BE2C (cell line): ENCODE data around the gene PHKA1.
A peak's percentile ranks its signal among the peaks of the same experiment; 100 is the strongest.
"Not testable (repeated sequence)": the region's sequence is repeated elsewhere in the genome, so short reads cannot be mapped to it uniquely, and the experiment has no call there.

Experiments used
- DNase-seq: peaks from one replicate; pipeline ENCODE4 v3.0.0-alpha.2; 2020
- H3K27me3 ChIP-seq: fragments of 250-450 bp; sonication (Bioruptor Pico); 2 replicates; pipeline ENCODE4 v1.5.1; 2020; ENCODE audit warnings: mild to moderate bottlenecking
- H3K36me3 ChIP-seq: fragments of 250-450 bp; sonication (Bioruptor Pico); 2 replicates; pipeline ENCODE4 v1.5.1; 2020; ENCODE audit warnings: mild to moderate bottlenecking
- H3K4me1 ChIP-seq: fragments of 250-450 bp; sonication (Bioruptor Pico); 2 replicates; pipeline ENCODE4 v1.5.1; 2020
- H3K4me3 ChIP-seq: 2 replicates; pipeline ENCODE4 v1.5.1; 2011; ENCODE audit warnings: low read depth, low read length
- H3K9me3 ChIP-seq: fragments of 250-450 bp; sonication (Bioruptor Pico); 2 replicates; pipeline ENCODE4 v1.5.1; 2020
- TF ChIP-seq, protein P1 (sequence below): IDR thresholded peaks from 2 replicates; pipeline ENCODE4 v1.5.1; 2012; ENCODE audit warnings: mild to moderate bottlenecking, low read depth, low read length

PHKA1 gene

DNA sequence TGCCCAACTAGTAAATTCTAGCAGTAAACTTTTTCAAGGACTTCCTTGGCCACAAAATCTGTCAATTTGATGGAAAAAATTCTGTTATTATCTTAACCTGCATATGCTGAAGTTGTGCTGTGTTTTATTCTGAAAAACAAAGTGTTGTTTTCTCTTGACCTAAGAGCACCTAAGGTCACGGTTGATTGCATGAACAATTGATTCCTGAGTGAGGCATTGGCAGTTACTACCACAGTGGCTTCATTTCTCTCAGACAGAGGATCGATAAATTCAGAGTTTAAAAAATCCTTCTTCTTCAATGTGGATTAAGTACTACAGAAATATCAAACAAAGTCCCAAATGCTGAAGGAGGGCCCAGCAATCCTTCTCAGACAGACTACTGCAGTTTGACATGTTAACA lies 147.7 kb downstream of the PHKA1 start:
- H3K4me3 ChIP-seq: no peak overlapping the region
- H3K9me3 ChIP-seq: no peaks in the 10 kb centered on the region
- no peaks in the 10 kb centered on the region for H3K27me3 ChIP-seq
- H3K36me3 ChIP-seq: no peaks in the 10 kb centered on the region; the same call in 1 of the 2 replicates
- no peak for DNase-seq
- no peaks in the 10 kb centered on the region for H3K4me1 ChIP-seq
- TF ChIP-seq, protein P1, sequence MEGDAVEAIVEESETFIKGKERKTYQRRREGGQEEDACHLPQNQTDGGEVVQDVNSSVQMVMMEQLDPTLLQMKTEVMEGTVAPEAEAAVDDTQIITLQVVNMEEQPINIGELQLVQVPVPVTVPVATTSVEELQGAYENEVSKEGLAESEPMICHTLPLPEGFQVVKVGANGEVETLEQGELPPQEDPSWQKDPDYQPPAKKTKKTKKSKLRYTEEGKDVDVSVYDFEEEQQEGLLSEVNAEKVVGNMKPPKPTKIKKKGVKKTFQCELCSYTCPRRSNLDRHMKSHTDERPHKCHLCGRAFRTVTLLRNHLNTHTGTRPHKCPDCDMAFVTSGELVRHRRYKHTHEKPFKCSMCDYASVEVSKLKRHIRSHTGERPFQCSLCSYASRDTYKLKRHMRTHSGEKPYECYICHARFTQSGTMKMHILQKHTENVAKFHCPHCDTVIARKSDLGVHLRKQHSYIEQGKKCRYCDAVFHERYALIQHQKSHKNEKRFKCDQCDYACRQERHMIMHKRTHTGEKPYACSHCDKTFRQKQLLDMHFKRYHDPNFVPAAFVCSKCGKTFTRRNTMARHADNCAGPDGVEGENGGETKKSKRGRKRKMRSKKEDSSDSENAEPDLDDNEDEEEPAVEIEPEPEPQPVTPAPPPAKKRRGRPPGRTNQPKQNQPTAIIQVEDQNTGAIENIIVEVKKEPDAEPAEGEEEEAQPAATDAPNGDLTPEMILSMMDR: no peak

DNA sequence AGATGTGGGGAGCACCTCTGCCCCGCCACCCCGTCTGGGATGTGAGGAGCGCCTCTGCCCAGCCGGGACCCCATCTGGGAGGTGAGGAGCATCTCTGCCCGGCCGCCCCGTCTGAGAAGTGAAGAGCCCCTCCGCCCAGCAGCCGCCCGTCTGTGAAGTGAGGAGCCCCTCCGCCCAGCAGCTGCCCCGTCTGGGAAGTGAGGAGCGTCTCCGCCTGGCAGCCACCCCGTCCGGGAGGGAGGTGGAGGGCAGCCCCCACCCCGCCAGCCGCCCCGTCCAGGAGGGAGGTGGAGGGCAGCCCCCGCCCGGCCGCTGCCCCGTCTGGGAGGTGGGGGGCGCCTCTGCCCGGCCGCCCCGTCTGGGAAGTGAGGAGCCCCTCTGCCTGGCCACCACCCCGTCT lies 154.5 kb downstream of the PHKA1 start:
- H3K27me3 ChIP-seq, H3K4me3 ChIP-seq, H3K36me3 ChIP-seq, DNase-seq, H3K9me3 ChIP-seq, H3K4me1 ChIP-seq: not testable (repeated sequence)

DNA sequence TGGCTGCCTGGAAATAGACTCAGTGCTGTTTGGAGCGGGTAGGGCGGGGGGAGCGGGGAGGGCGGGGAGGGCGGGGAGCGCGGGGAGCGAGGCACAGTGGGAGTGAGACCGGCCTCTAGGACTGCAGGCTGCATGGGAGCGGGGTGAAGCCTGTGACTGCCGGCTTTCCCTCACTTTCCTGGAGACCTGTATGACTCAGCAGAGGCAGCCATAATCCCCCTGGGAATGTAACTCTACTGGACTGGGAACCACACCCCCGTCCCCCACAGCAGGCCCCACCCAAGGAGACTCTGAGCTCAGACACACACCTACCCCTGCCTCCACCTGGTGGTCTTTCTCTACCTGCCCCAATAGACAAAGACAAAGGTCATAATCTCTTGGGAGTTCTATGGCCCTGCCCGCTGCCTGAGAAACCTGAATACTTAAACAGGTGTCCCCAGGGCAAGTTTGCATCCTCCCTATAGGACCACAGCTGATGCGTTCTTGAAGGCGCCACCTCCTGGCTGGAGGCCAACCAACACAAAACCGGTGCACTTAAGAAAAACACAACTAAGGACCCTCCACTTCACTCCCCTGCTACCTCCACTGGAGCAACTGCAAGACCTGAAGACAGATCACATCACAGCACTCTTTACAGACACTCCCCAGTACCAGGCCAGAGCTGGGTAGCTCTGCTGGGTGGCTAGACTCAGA lies 159.5 kb downstream of the PHKA1 start:
- Histone ChIP-seq H3K36me3 (no peaks in the 10 kb centered on the region), H3K4me3 (peak overlapping the region; percentile 38), H3K27me3 (no peaks in the 10 kb centered on the region), H3K4me1 (peaks cover 5% of the 10 kb centered on the region), H3K9me3 (no peaks in the 10 kb centered on the region)
- TF ChIP-seq, protein P1: peak; percentile 26
- DNase-seq: peak; percentile 69

DNA sequence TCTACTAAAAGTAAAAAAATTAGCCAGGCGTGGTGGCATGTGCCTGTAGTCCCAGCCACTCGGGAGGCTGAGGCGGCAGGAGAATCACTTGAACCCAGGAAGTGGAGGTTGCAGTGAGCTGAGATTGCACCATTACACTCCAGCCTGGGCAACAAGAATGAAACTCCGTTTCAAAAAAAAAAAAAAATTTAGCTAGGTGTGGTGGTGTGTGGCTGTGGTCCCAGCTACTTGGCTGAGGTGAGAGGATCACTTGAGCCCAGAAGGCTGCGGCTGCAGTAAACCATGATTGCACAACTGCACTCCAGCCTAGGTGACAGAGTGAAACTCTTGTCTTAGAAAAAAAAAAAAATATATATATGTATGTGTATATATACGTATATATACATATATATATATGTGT lies 161.7 kb downstream of the PHKA1 start:
- H3K36me3 ChIP-seq, H3K4me3 ChIP-seq, H3K9me3 ChIP-seq, H3K27me3 ChIP-seq, H3K4me1 ChIP-seq, DNase-seq: not testable (repeated sequence)

DNA sequence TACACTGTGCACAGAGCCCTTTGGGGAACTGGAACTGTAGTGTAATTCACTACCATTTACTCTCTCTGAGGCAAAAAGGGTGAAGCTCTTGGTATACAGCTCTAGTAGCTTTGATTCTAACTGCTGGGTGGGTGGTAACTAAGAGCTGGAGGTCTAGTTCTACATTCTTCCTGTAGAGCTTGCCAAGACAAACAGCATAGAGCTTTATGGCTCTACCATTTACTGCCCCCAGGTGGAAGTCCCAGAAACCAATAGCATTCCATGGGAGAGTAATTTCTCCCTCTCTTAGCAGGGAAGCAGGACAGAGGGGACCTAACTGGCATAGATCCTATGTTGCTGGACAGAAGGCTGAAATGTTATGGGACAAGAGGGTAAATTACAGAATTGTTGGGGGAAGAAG lies 168.1 kb downstream of the PHKA1 start:
- Histone ChIP-seq H3K36me3 (no peaks in the 10 kb centered on the region), H3K9me3 (no peaks in the 10 kb centered on the region), H3K4me1 (no peaks in the 10 kb centered on the region), H3K4me3 (no peak overlapping the region), H3K27me3 (no peaks in the 10 kb centered on the region)
- TF ChIP-seq, protein P1: 0 out of 2 replicates have a peak, but pooled peaks have one; percentile 4
- DNase-seq: no peak

DNA sequence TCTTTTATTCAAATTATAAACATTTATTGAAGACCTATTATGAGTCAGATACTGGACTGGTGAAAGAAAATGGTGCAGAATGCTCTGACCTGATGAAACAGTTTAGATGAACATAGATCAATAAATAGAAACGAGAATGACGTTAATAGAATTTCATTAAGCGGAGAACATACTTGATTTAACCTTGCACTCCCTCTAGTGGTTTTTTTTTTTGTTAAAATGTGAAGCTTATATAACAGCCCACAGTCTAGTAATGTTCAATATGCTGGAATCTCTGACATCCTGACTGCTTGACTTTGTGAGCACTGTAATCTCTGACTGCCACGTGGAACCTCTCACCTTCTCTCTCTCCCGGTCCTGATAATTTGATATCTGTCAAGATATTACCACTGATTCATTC lies 173.8 kb downstream of the PHKA1 start:
- no peaks in the 10 kb centered on the region for H3K36me3 ChIP-seq
- H3K4me1 ChIP-seq: 0 out of 2 replicates have a peak, but pooled peaks cover 3% of the 10 kb centered on the region
- DNase-seq: no peak
- TF ChIP-seq, protein P1: peak; percentile 25; the same call in 1 of the 2 replicates
- no peaks in the 10 kb centered on the region for H3K9me3 ChIP-seq
- H3K27me3 ChIP-seq: no peaks in the 10 kb centered on the region
- H3K4me3 ChIP-seq: no peak overlapping the region

DNA sequence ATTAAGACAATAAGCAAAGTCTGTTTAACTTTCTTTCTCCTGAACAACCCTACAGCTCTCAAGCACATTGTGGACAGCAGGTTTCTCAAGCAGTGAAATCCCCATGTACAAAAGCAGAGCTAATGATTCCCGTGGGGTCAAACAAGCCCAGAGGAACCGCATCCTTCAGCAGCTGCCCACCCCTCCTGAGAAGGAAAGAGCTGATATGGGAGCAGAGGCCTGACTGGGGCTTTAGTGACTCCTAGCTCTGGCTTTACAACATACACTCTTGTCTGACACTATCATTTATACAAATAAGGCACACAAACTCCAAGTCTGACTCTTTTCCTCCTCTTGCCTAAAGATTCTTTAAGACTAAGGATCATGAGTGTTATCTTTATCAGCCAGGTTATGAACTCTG lies 174.3 kb downstream of the PHKA1 start:
- Histone ChIP-seq H3K4me3 (no peak overlapping the region), H3K4me1 (0 out of 2 replicates have a peak, but pooled peaks cover 3% of the 10 kb centered on the region), H3K9me3 (no peaks in the 10 kb centered on the region), H3K27me3 (no peaks in the 10 kb centered on the region), H3K36me3 (no peaks in the 10 kb centered on the region)
- DNase-seq: peak; percentile 16
- TF ChIP-seq, protein P1: peak; percentile 17; the same call in 1 of the 2 replicates
